Stimulated activated CD4-positive, alpha-beta T cell treated with anti-CD3 and anti-CD28 coated beads, Interleukin-2, amount 100 ng/mL, for 24 hours (primary cell): ENCODE measurements around the gene EFS.
"Not testable (repeated sequence)": the region's sequence is repeated elsewhere in the genome, so short reads cannot be mapped to it uniquely, and the experiment has no call there.

Experiments used
- DNase-seq, 2 donors: peaks; one replicate each; pipeline ENCODE4 v3.0.0-alpha.2; 2020

Gene EFS

DNA sequence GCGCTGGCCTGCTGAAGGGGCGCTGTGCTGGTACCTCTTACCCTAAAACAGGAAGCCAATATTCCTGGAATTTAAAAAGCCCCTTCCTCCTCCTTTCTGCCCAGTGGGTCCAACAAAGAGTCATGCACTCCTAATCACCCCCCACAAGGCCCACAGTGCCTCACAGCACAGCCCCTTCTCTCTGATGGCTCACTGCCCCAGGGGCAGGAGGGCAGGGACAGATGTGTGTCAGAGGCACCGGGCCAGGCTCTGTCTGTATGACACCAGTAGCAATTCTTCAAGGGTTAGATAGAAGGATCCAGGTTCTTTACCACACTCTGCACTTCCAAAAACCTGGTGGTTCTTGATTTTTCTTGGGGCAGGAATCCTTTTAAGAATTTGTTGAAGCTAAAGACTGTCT is 34.2 kb upstream of the EFS start:
- DNase-seq, result no peak

DNA sequence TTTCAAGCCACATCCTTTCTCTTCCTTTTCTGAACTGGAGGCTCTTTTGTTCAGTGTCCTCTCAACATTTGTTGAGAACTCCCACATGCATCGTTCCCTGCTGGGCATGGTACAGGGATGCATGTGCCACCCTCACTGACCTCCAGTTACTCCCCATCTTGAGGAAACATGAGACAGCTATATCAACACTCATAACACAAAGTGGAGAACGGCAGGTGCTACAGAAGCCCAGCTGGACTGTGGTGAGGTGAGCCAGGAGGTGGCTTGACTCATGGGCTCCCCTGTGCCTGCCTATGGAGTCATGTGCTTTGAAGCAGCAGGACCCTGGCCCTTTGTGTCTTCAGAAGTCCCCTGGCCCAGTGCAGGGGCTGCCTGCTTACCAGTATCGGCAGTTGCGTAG is 33.4 kb upstream of the EFS start:
- no peak for DNase-seq

DNA sequence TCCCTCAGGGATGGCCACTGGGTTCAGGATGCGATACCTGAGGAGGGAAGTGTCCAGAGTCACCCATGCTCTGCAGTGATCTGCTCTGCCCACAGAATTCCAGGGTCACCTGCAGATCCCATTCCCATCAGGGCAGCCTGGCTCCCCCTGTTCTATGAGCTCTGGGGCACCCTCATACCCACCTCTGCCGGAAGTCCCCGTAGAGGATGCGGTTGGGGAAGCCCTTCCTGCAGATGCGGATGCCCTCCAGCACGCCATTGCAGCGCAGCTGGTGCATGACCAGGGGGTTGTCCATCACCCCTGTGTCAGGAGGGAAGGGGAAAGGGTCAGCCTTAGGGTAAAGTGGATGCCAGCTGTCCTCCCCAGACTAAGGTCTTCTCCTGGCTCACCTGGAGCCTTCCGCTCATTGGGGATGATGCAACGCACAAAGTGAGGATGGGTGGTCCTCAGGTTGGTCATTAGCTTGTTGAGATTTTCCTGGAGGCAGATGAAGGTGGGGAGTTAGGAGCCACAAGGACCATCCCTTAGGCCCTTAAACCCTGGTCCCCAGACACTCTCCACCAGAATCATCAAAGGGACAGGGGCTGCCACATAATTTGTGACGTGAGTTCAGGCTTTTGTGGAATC is 31.9 kb upstream of the EFS start:
- DNase-seq, result no peak

DNA sequence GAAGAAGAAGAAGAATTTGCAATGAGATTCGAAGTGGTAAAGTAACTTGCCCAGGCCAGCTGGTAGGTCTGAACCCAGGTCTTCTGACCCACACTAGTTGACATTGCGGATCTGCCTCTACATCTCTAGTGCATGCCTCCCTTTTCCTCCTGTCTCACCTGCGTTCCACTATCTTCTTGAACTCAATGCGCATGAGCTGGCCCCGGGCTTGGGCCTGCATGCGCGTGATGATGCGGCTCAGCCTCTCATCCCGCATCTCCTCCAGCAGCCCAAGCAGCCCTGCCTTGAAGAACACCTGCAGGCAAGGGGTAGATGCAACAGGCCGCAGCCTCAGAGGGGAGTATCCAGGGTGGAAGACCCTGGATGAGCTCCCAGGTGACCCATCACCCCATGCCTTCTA is 31.2 kb upstream of the EFS start:
- no peak for DNase-seq

DNA sequence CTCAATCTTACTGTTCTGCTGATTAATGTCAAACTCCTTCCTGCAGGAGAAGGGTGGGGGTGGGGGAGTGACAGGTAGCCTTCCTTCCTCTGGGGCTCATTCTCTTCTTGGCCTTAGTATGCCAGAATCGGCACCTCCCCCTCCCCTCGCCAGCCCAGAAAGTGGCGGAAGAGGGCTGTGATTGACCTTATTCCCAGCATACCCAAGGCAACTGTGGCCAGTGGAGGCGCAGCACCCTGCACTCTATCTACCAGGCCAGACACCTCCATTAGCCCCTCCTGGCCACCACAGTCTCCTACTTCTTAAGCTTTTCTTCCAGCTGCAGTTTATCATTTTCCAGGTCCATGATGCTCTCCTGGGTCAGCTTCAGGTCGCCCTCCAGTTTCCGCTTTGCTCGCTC is 27.6 kb upstream of the EFS start:
- no peak for DNase-seq

DNA sequence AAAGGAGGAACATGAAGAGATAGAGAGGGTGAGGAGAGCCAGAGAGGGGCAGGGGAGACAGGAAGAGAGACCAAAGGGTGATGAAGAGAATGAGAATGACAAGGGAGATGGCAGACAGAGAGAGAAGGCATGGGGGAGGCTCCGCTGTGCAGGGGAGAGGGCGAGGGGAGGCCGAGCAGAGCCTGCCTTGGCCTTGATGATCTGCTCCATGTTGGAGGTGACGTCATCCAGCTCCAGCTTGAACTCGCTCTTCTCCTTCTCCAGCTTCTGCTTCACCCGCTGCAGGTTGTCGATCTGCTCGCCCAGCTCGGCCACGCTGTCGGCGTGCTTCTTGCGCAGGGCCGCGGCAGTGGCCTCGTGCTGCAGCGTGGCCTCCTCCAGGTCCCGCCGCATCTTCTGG is 24.9 kb upstream of the EFS start:
- not testable (repeated sequence) for DNase-seq

DNA sequence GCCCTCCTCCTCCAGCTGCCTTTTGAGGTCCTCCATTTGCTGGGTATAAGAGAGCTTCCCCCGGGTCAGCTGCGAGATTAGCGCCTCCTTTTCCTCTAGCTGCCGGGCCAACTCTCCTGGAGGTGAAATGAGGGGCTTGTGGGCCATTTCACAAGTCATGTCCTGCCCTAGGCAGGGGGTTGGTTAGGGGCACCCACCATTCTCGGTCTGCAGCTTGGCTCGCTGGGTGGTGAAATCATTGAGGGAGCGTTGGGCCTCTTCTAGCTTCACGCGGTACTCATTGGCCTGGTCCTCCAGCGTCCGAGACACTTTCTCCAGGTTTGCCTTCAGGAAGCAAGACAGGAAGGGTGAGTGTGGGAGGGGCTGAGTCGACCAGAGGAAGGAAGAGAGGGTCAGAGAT is 24.4 kb upstream of the EFS start:
- DNase-seq, result no peak

DNA sequence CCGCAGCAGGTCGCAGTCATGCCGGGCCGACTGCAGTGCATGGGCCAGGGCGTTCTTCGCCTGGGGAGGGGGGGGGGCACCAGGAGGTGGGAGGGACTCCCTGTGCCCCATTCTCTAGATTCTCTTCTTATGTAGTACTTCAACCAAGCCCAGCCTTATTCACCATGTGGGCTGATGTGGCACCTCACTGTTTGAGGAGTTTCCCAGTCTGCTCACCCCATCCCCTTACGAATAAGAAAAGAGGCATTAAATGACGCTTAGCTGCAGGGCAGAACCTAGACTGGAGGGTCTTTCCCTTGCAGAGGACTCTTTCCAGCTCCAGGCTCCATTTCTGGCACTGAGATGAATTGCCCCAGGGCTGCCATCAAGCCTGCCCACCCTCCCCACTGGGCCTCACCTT is 24.0 kb upstream of the EFS start:
- no peak for DNase-seq

DNA sequence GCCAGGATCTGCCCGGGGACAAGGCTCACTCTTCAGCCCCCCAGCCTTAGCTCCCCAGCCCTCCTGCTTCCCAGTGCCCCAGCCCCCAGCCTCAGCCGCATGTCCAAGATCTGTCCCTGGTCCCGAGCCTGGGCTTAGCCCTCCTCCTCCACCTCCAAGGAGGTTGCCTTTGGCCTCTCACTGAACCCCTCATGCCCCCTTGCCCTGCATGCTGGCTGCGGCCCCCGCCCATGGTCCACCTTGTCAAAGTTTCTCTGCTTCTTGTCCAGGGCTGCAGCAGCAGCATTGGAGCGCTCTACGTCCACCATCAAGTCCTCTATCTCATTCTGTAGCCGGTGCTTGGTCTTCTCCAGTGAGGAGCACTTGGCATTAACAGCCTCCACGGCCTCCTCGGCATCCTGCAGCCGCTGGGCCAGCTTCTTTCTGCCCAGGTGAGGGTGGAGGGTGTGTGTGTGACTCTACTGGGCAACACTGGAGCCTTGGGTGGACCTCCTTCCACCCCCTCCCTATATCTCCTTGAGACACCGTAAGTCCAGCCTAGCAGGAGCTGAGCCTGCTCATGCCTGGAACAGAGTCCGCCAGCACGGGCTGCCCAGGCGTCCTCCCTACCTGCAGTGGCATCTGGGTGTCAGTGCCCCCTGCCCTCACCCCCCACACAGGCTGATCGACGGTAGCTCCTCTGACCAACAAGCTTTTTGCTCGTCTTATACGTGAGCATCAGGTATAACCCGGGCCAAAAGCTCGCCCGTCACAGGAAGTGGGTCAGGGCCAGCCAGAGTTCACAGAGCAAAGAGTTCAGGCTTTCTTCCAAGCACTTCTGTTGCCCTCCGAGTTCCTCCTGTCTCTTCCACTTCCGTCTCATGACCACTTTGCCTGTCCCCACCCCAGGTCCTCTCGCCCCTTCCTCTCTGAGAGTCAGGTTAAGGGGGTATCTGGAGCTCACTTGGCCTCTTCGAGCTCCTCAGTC is 23.2 kb upstream of the EFS start:
- DNase-seq, result no peak

DNA sequence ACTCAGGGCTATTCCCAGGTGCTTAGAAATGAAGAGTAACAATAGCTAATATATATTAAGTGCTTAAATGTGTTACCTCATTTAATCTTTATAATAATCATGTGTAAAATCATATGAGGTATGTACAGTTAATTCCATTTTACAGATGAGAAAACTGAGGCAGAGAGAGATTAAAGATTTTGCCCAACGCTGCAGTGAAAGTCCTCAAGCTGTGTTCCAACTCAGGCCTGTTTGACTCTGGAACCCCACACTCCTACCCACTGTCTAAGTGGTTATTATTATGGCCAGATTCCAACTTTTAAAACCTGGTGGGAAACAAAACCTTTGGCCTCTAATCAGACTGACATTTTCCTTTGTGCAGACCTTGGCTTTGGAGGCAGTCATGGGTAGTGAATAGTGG is 22.0 kb upstream of the EFS start:
- no peak for DNase-seq

DNA sequence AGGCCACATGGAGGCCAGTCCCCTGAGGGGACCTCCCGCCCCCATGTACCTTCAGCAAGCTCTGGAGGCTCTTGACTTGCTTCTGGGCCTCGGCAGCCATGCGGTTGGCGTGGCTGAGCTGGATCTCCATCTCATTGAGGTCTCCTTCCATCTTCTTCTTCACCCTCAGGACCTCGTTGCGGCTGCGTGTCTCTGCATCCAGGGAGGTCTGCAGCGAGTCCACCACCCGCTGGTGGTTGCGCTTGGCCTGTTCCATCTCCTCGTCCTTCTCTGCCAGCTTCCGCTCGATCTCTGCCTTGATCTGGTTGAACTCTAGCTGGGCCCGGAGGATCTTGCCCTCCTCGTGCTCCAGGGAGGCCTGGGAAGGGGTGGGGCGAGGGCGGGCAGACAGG is 21.3 kb upstream of the EFS start:
- not testable (repeated sequence) for DNase-seq

DNA sequence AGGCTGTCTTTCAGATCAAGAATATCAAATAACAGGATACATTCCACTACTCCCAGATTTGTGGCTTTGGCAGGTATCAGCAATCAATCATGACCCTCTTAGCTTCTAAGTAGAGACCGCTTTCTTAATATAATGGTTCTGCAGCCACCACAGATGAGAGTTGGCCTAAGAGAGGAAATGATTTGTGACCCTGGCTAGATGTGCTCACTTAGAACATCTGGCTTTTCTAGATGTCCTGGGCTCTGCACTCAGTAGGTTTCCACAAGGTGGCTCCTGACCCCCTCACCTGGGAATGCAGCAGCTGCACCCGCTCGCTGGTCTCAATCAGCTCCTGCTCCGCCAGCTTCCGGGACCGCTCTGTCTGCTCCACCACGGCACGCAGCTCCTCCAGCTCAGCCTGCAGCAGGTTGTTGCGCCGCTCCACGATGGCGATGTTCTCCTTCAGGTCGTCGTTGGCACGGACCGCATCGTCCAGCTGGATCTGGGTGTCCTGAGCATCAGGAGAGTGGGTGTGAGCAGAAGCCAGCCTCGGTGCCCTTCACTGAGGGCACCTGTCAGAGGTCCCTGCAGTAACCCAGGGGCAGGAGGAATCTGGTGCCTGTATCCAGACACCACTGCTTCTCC is 20.8 kb upstream of the EFS start:
- no peak for DNase-seq

DNA sequence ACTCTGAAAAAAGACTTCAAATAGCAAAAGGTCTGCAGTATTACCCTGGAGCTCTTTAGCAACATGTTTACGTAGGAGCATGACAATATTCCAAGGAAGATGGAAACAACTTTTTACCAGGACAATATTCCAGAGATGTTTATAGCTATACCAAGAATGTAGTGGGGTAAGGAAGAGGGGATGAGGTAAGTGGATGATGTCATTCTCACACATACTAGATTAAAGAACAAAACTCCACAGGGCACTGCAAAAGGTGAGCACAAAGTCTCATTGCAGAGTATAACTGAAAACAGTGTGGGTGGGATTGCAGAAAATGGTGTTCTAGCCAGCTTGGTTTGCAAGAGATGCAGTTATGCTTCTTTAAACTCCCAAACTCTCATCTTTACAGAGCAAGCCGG is 20.3 kb upstream of the EFS start:
- DNase-seq, result no peak

DNA sequence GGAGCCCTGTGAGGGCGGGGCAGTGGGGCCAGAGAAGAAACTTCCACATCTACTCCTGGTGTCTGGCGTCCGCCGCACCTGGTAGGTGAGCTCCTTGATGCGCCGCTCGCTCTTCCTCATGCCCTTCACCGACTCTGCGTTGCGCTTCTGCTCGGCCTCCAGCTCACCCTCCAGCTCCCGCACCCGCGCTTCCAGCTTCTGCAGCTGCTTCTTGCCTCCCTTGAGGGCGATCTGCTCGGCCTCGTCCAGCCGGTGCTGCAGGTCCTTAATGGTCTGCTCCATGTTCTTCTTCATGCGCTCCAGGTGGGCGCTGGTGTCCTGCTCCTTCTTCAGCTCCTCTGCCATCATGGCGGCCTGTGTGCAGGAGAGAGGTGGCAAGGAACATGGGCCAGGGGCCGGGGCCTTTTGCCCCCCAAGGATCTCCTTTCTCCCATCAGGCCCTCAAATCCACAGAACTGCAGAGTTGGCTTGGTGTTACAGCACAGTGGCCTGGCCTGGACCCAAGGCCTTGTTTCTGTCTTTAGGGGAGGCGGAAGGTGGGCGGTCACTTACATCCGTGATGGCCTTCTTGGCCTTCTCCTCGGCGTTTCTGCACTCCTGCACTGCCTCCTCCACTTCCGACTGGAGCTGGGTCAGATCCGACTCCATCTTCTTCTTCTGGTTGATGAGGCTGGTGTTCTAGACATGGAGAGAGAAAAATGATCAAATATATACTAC is 19.6 kb upstream of the EFS start:
- no peak for DNase-seq

DNA sequence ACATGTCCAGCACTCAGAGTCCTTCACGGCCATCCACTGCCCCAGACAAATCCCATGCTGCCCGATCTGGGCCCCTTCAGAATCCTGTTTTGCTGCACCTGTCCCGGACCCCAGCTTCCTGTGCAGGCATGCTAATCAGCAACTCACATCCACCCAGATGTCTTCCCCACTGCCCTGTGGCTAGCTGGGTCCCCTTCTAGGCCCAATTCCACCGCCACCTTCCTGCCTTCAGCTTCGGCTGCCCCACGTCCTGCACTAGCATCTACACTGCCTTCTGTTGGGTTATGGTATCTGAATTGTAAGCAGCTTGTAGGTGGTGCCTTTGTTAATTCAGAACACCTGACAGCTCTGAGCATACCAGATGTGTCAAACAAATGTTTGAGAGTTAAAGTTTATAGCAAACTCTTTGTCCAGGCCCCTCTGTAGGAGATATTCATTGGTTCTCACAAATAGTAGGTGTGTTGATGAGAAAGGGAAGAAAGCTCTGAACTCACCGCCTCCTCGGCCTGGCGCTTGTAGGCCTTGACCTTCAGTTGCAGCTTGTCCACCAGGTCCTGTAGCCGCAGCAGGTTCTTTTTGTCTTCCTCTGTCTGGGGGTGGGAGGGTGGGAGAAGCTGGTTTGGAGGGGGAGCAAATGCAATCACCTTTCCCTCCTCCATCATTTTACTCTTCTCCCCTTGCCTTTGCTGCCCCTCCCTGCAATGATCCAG is 17.9 kb upstream of the EFS start:
- DNase-seq, result no peak

DNA sequence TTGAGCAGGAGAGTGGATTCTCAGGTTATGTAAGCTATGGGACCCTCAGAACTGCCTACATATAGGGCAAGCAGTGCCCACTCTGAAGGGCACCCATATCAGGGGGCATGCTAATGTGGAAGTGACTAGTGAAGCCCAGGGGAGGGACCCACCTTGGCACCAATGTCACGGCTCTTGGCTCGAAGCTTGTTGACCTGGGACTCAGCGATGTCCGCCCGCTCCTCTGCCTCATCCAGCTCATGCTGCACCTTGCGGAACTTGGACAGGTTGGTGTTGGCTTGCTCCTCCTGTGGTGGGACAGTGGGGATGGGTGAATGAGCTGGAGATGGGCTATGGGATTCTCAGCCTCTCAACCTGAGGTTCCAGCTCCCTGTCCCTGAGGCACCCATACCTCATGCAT is 17.3 kb upstream of the EFS start:
- DNase-seq, result no peak

DNA sequence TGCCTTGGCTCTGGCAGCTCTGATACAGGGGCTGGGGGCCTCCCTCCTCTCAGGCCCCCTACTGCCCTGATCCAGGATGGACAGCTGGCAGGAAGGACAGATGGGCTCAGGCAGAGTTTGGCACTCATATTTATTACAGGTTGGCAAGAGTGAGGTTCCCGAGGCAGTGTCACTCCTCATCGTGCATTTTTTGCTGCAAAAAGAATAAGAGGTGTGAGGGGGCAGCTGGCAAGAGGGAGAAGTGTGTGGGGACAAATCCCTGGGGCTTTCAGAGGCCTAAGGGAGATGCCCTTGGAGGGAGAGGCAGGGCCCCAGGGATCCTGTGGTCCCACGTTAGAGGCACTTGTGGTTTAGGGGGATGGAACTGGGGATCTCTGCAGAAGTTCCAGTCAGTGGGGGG is 16.9 kb upstream of the EFS start:
- no peak for DNase-seq

DNA sequence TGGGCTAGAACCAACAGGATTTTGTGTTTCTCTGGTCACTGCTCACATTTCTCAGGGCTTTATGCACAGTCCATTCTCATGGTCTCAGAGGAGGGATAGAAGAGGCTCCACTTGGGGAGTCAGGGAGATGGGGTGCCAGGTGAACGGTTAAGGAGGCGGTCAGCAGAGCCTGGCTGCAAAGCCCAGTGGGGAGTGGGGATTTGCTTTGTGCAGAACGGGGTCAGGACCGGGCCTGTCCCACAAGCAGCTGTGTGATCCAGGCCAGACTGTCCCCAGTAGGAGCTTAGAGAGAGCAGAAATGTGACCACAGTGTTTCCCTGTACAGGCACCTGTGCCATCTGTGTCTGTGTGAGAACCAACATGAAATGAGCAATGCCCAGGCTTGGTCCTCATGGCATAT is 16.0 kb upstream of the EFS start:
- DNase-seq, result no peak

DNA sequence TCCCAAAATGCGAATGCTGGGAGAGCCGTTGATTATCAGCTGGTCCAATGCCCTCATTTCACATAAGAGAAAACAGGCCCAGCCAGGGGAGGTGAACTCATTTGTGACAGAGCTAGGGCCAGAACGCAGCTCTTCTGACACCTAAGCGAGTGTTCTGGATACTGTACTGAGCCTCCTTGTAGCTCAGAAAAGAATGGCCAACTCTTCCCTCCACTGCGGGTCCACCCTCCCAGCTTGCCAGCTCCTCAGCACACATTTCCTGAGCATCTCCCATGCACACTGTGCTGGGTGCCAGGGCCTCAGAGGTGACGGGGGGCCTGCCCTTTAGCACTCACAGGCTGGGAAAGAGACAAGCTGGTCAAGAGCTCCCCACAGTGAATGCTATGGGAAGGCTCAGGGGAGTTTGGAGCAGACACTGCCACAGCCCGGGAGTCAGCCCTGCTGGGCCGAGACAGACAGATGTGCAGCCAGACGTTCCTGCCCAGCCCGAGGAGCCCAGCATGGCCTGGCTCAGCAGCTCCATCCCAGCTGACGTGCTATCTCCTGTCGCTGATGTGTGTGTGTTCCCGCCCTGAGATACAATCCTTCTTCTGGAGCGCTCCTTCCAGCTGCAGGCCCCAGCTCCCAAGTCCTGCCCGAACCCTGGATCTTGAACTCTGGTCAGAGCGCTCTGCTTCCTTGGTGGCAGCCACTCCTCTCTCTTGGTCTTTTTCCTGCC is 15.4 kb upstream of the EFS start:
- DNase-seq, result no peak

DNA sequence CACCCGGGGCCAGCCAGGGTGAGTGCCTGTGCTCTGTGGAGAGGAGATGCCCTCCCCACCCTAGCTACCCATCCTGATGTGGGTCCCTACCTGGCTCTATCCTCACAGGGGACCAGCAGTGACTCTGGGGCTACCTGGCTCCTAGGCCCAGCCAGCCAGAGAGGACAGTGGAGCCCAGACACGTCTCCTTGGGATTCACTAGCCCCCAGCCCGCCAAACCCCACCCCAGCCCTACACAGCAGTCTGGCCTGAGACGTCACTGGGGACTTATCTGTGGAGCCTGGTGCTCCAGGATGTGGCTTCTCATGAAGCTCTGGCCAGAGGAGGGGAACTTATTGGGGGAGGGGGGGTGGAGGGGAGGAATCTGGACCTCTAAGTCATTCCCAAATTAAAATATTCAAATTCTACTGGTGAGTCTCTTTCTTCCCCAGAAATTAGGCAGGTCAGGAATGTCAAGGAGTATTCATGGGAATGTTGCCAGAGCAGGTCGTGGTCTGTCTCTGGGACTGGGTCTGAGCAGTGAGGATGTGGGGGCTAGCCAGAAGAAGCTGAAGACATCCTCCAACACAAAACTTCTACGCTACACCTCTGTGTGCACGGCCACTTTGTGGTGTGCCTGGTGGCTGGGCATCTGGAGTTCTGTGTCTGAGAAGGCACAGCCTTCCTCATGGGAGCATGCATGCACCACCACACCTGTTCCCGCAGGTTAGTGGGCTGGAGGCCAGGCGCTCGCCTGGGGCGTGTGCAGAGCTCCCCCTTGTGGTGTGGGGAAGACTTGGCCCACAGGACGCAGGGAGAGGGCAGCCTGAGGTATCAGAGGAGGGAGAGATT is 14.6 kb upstream of the EFS start:
- DNase-seq, result peak; percentile 72 to 74

DNA sequence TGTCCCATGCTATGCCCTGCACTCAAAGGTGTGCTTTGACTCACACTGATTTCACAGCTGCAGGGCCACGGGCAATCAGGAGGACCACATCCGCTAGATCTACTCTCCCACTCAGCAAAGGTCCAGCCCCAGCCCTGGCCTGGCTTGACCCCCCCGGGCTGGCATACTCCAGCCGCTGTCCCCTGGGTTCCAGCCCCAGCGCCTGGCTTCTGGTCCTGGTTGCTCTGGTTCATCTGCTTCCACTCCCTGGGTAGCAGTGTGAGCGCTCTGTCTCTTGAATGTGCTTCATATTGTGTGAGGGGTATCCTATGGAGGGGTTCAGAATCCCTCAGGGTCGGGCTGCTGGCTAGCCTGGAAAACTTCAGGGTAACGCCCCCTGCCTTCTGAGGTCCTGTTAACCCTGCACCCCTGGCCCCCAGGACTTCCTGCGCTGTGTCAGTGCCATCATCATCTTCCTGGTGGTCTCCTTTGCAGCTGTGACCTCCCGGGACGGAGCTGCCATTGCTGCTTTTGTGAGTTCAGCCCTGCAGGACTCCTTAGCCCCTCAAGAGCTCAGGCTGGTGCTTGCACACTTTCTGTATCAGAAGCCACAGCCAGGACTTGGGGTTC is 13.7 kb upstream of the EFS start:
- DNase-seq, result no peak
